Testis (tissue), 2 donors: Measurements from ENCODE around the gene TSTD2.

Experiments
- CTCF ChIP-seq, 3 experiments: fragments of 450-650 bp in 2 of 3; fragments of 200-600 bp in 1 of 3; sonication (generic) in 1 of 3; IDR thresholded peaks; one replicate each; pipeline ENCODE4 v1.5.1; 2016 to 2019; ENCODE audit warnings: antibody characterized with exemption in 3 of 3, mild to moderate bottlenecking in 2 of 3, moderate library complexity in 1 of 3
- POLR2A ChIP-seq: fragments of 450-650 bp; IDR thresholded peaks from one replicate; pipeline ENCODE4 v1.6.1; 2017; ENCODE audit warnings: antibody characterized with exemption, mild to moderate bottlenecking, moderate library complexity

GRCh38 chr9:97660847-97661246 is 27.7 kb upstream of the TSTD2 start:
- TF ChIP-seq POLR2A (no peak), CTCF (IDR thresholded peaks at IDR 0.05) (no peak)
